Measurements from ENCODE around the gene SGSM2.

SGSM2 gene

GRCh38 chr17:2386400-2387085 lies 49.2 kb downstream of the SGSM2 start:
- Histone ChIP-seq H3K27ac (no peak overlapping the region), H3K4me3 (no peak overlapping the region)
- no peak for DNase-seq (ENCODE audit: low spot score)
- TF ChIP-seq CTCF (IDR thresholded peaks at IDR 0.05), result no peak

- Histone ChIP-seq H3K27ac (no peak overlapping the region), H3K4me3 (no peak overlapping the region)
- DNase-seq (ENCODE audit: low spot score), result no peak
- TF ChIP-seq CTCF (IDR thresholded peaks at IDR 0.05), result no peak
These were observed 50.1 kb downstream of the SGSM2 start for GRCh38 chr17:2387086-2388019.

- Histone ChIP-seq H3K4me3 (no peak overlapping the region), H3K27ac (no peak overlapping the region)
- no peak for DNase-seq (ENCODE audit: low spot score)
- TF ChIP-seq CTCF (IDR thresholded peaks at IDR 0.05), result no peak
These were observed 50.9 kb downstream of the SGSM2 start for GRCh38 chr17:2388020-2388682.

- TF ChIP-seq CTCF (IDR thresholded peaks at IDR 0.05), result no peak
- no peak overlapping the region for H3K4me3 ChIP-seq
- no peak overlapping the region for H3K27ac ChIP-seq
- no peak for DNase-seq (ENCODE audit: low spot score)
These were observed 51.4 kb downstream of the SGSM2 start for GRCh38 chr17:2388683-2389055.

- H3K27ac ChIP-seq, result peak overlapping the region; percentile 98 to 100
- TF ChIP-seq CTCF (IDR thresholded peaks at IDR 0.05), result no peak
- H3K4me3 ChIP-seq, result peak overlapping the region; percentile 28
- DNase-seq (ENCODE audit: low spot score), result no peak
These were observed 53.0 kb downstream of the SGSM2 start for GRCh38 chr17:2390199-2390836.

GRCh38 chr17:2391597-2392251 lies 54.4 kb downstream of the SGSM2 start:
- TF ChIP-seq CTCF (IDR thresholded peaks at IDR 0.05), result no peak
- H3K27ac ChIP-seq, result peak overlapping the region; percentile 98 to 100
- no peak for DNase-seq (ENCODE audit: low spot score)
- H3K4me3 ChIP-seq, result peak overlapping the region; percentile 78

All from coronary artery (tissue), 2 donors.